Fibroblast of upper back skin (primary cell): Measurements from ENCODE around the gene GRAMD2B.

Experiments
- DNase-seq: peaks from one replicate; pipeline ENCODE4 v3.0.0-alpha.2; 2013

GRAMD2B gene

GRCh38 chr5:126514558-126515141 is 91.4 kb downstream of the GRAMD2B start:
- no peak for DNase-seq

- DNase-seq, result no peak
Observed at GRCh38 chr5:126515337-126515736, 92.1 kb downstream of the GRAMD2B start.

GRCh38 chr5:126516133-126516532 is 92.9 kb downstream of the GRAMD2B start:
- peak; percentile 25 for DNase-seq

- no peak for DNase-seq
Observed at GRCh38 chr5:126516852-126517251, 93.6 kb downstream of the GRAMD2B start.

GRCh38 chr5:126519223-126519622 is 96.0 kb downstream of the GRAMD2B start:
- DNase-seq, result peak; percentile 31

- peak; percentile 31 for DNase-seq
Observed at GRCh38 chr5:126519637-126520592, 96.7 kb downstream of the GRAMD2B start.

- DNase-seq, result no peak
Observed at GRCh38 chr5:126520593-126520953, 97.4 kb downstream of the GRAMD2B start.

GRCh38 chr5:126521130-126521529 is 97.9 kb downstream of the GRAMD2B start:
- DNase-seq, result no peak

GRCh38 chr5:126523818-126524510 is 100.8 kb downstream of the GRAMD2B start:
- no peak for DNase-seq

- peak; percentile 18 for DNase-seq
Observed at GRCh38 chr5:126525630-126526245, 102.5 kb downstream of the GRAMD2B start.

- DNase-seq, result no peak
Observed at GRCh38 chr5:126526493-126526892, 103.3 kb downstream of the GRAMD2B start.

GRCh38 chr5:126527158-126527557 is 103.9 kb downstream of the GRAMD2B start:
- DNase-seq, result no peak

- DNase-seq, result peak; percentile 39
Observed at GRCh38 chr5:126527892-126528291, 104.7 kb downstream of the GRAMD2B start.

GRCh38 chr5:126531543-126532120 is 108.4 kb downstream of the GRAMD2B start:
- DNase-seq, result peak; percentile 48

GRCh38 chr5:126534553-126534952 is 111.3 kb downstream of the GRAMD2B start:
- DNase-seq, result no peak

- no peak for DNase-seq
Observed at GRCh38 chr5:126535856-126536545, 112.8 kb downstream of the GRAMD2B start.

- no peak for DNase-seq
Observed at GRCh38 chr5:126536874-126537273, 113.7 kb downstream of the GRAMD2B start.

GRCh38 chr5:126538579-126538978 is 115.4 kb downstream of the GRAMD2B start:
- DNase-seq, result no peak

GRCh38 chr5:126540631-126541030 is 117.4 kb downstream of the GRAMD2B start:
- no peak for DNase-seq

GRCh38 chr5:126542441-126542840 is 119.2 kb downstream of the GRAMD2B start:
- DNase-seq, result no peak

- DNase-seq, result no peak
Observed at GRCh38 chr5:126543009-126543408, 119.8 kb downstream of the GRAMD2B start.

GRCh38 chr5:126543660-126544059 is 120.5 kb downstream of the GRAMD2B start:
- no peak for DNase-seq
